GM12878 (cell line): ENCODE results near the gene SLC34A3. TPM values are rescaled to one million over a fixed set of nuclear protein-coding genes. Genes with fewer than 3 reads are reported as not detected.
A peak's percentile ranks its signal among the peaks of the same experiment; 100 is the strongest.

ENCODE experiments used
- BCL11A ChIP-seq: IDR thresholded peaks from 2 replicates; pipeline ENCODE4 v1.6.1; 2011; ENCODE audit warnings: low read depth, low read length
- BHLHE40 ChIP-seq, 2 experiments: fragments of 450-650 bp in 1 of 2; IDR thresholded peaks; 2 replicates each; pipeline ENCODE4 v1.6.1; 2011 to 2017; ENCODE audit warnings: low read depth in 2 of 2, borderline replicate concordance in 1 of 2, improper control_type of control experiment in 1 of 2, low read length in 1 of 2, mild to moderate bottlenecking in 1 of 2
- CTCF ChIP-seq, 3 experiments: IDR thresholded peaks in 2 of 3; conservative IDR thresholded peaks in 1 of 3; 2 replicates each; pipeline ENCODE4 v1.5.1; 2011; ENCODE audit warnings: low read depth in 3 of 3, low read length in 3 of 3, mild to moderate bottlenecking in 3 of 3, control low read depth in 2 of 3, moderate library complexity in 2 of 3, inconsistent platforms in 1 of 3, mixed read lengths in 1 of 3; ENCODE audit not compliant: control insufficient read depth in 2 of 3, insufficient read depth in 1 of 3; ENCODE audit errors: extremely low read depth in 1 of 3
- EGR1 ChIP-seq, 2 experiments: IDR thresholded peaks; 1 replicate in 1 of 2; 2 replicates in 1 of 2; pipeline ENCODE4 v1.6.1; 2011 to 2012; ENCODE audit warnings: low read depth in 2 of 2, low read length in 2 of 2, borderline replicate concordance in 1 of 2, mild to moderate bottlenecking in 1 of 2, moderate library complexity in 1 of 2
- EP300 ChIP-seq, 2 experiments: fragments of 150-350 bp in 1 of 2; IDR thresholded peaks; 2 replicates each; pipeline ENCODE4 v1.6.1; 2011 to 2012; ENCODE audit warnings: low read depth in 2 of 2, low read length in 2 of 2, borderline replicate concordance in 1 of 2, improper control_type of control experiment in 1 of 2, inconsistent platforms in 1 of 2; ENCODE audit not compliant: control insufficient read depth in 1 of 2
- ETV6 ChIP-seq, 2 experiments: fragments of 450-650 bp in 1 of 2; IDR thresholded peaks in 1 of 2; conservative IDR thresholded peaks in 1 of 2; 2 replicates each; pipeline ENCODE4 v1.6.1; 2014; ENCODE audit warnings: antibody characterized with exemption in 1 of 2, borderline replicate concordance in 1 of 2, low read depth in 1 of 2, mild to moderate bottlenecking in 1 of 2, moderate library complexity in 1 of 2
- EZH2 ChIP-seq: IDR thresholded peaks from 2 replicates; pipeline ENCODE4 v1.6.1; 2012; ENCODE audit warnings: low read depth, mild to moderate bottlenecking, control low read depth, inconsistent platforms, low read length, borderline replicate concordance; ENCODE audit not compliant: control insufficient read depth
- JUNB ChIP-seq: IDR thresholded peaks from 2 replicates; pipeline ENCODE4 v1.6.1; 2016; ENCODE audit warnings: antibody characterized with exemption, mild to moderate bottlenecking
- KAT2A ChIP-seq: conservative IDR thresholded peaks from 2 replicates; pipeline ENCODE4 v1.6.1; 2011; ENCODE audit warnings: low read depth, low read length; ENCODE audit not compliant: control insufficient read depth
- KDM1A ChIP-seq: fragments of 200-600 bp; sonication (generic); IDR thresholded peaks from 2 replicates; pipeline ENCODE4 v1.6.1; 2016; ENCODE audit warnings: borderline replicate concordance
- MXI1 ChIP-seq: fragments of 150-350 bp; IDR thresholded peaks from 2 replicates; pipeline ENCODE4 v1.6.1; 2011; ENCODE audit warnings: low read depth, mild to moderate bottlenecking, inconsistent platforms, low read length, improper control_type of control experiment
- NFYB ChIP-seq: IDR thresholded peaks from 2 replicates; pipeline ENCODE4 v1.6.1; 2011; ENCODE audit warnings: low read depth, mild to moderate bottlenecking, low read length, improper control_type of control experiment, moderate library complexity; ENCODE audit not compliant: insufficient read depth
- PML ChIP-seq: IDR thresholded peaks from 2 replicates; pipeline ENCODE4 v1.6.1; 2012; ENCODE audit warnings: low read length, inconsistent platforms
- RBBP5 ChIP-seq: fragments of 200-600 bp; sonication (generic); conservative IDR thresholded peaks from 2 replicates; pipeline ENCODE4 v1.6.1; 2016
- SKIL ChIP-seq: fragments of 450-650 bp; IDR thresholded peaks from 2 replicates; pipeline ENCODE4 v1.6.1; 2017; ENCODE audit warnings: mild to moderate bottlenecking, low read depth, inconsistent platforms; ENCODE audit not compliant: poor library complexity, severe bottlenecking
- SMARCA5 ChIP-seq: fragments of 450-650 bp; IDR thresholded peaks from 2 replicates; pipeline ENCODE4 v1.6.1; 2017; ENCODE audit warnings: mild to moderate bottlenecking
- TCF7 ChIP-seq: IDR thresholded peaks from 2 replicates; pipeline ENCODE4 v1.6.1; 2014; ENCODE audit warnings: antibody characterized with exemption, borderline replicate concordance
- WRNIP1 ChIP-seq: IDR thresholded peaks from 2 replicates; pipeline ENCODE4 v1.6.1; 2011; ENCODE audit warnings: low read depth, low read length, improper control_type of control experiment, borderline replicate concordance
- YY1 ChIP-seq: IDR thresholded peaks from 2 replicates; pipeline ENCODE4 v1.6.1; 2011; ENCODE audit warnings: low read depth, mild to moderate bottlenecking, low read length
- ZNF24 ChIP-seq: fragments of 450-650 bp; IDR thresholded peaks from 2 replicates; pipeline ENCODE4 v1.6.1; 2017; ENCODE audit warnings: antibody characterized with exemption, mild to moderate bottlenecking
- ZSCAN29 ChIP-seq: fragments of 450-650 bp; IDR thresholded peaks from 2 replicates; pipeline ENCODE4 v1.6.1; 2017; ENCODE audit warnings: mild to moderate bottlenecking, moderate library complexity
- polyA plus RNA-seq, 11 experiments: library from polyadenylated mRNA; depleted of rRNA in 4 of 11; unstranded in 6 of 11; stranded (reverse) in 5 of 11; fragments of >200 nt; fragmentation: Nextera tagmentation in 4 of 11; fragmentation: Illumina TruSeq in 1 of 11; extraction: Ambion mirVana in 4 of 11; extraction: Trizol in 1 of 11; gene quantifications; 1 replicate in 1 of 11; 2 replicates in 10 of 11; pipeline versions ENCODE4 v1.2.1 to v1.2.3, GENCODE V29; 2011 to 2016; ENCODE audit warnings: inconsistent platforms in 2 of 11, missing spikeins in 2 of 11, low read depth in 1 of 11
- total RNA-seq, 4 experiments: library from RNA; depleted of rRNA in 3 of 4; stranded (reverse); fragments of >200 nt in 3 of 4; fragmentation: Illumina TruSeq in 1 of 4; extraction: Trizol in 1 of 4; gene quantifications; 2 replicates each; pipeline versions ENCODE4 v1.2.1 to v1.2.3, GENCODE V29; 2013 to 2021
- TF ChIP-seq, protein P1 (sequence below): fragments of 450-650 bp; formaldehyde crosslinking; IDR thresholded peaks from 2 replicates; pipeline ENCODE4 v1.4.0; 2022; ENCODE audit warnings: mild to moderate bottlenecking, moderate library complexity

Gene SLC34A3
- total and polyA plus RNA-seq, 10 of the 15 experiments (the other 5 are each of a cell fraction or from before 2014, with no cell fraction given) = not detected

DNA sequence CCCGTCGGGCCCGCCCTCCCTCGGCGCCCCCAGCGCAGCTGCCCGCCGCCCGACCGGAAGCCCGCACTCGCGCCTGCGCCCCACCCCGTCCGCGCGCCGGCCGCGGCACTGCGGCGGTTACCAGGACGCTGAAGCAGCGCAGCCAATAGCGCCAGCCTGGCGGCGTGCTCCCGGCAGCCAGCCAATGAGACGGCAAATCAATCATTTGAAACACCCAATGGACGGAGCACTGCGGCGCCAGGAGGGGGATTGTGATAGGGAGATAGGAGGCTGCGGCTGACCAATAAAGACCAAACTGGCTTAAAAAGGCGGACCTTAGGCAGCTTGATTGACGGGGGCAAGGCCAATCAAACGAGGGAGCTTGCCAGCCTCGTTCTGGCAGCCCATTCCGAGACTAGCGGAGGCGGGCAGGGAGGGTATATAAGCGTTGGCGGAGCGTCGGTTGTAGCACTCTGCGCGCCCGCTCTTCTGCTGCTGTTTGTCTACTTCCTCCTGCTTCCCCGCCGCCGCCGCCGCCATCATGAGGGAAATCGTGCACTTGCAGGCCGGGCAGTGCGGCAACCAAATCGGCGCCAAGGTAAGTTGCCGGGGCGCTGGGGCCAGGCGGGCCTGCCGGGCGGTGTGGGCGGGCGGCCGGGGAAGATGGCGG is 10.3 kb downstream of the SLC34A3 start, which contains the start of gene TUBB4B (continued):
- TF ChIP-seq ZNF24 (peak; percentile 39; the same call in 1 of the 2 replicates), JUNB (no peak), YY1 (peak; percentile 95), BHLHE40 (IDR thresholded peaks at IDR 0.05; ENCODE audit: borderline replicate concordance in 1 of 2, low read depth in 2 of 2, low read length in 1 of 2) (peak in 1 of 2 experiments; percentile 49; a peak in 2 of 4 replicates), SMARCA5 (peak; percentile 95), NFYB (peak; percentile 99), BCL11A (no peak), WRNIP1 (no peak), ETV6 (conservative IDR thresholded peaks at IDR 0.05 in 1 of 2, IDR thresholded peaks at IDR 0.05 in 1 of 2; ENCODE audit: borderline replicate concordance in 1 of 2, low read depth in 1 of 2) (no peak), ZSCAN29 (peak; percentile 59; the same call in 1 of the 2 replicates), MXI1 (peak; percentile 52; the same call in 1 of the 2 replicates), CTCF (IDR thresholded peaks at IDR 0.05 in 2 of 3, conservative IDR thresholded peaks at IDR 0.05 in 1 of 3; ENCODE audit: control insufficient read depth in 2 of 3, extremely low read depth in 1 of 3, insufficient read depth in 1 of 3, low read depth in 3 of 3, low read length in 3 of 3) (no peak), EGR1 (IDR thresholded peaks at IDR 0.05; ENCODE audit: borderline replicate concordance in 1 of 2, low read depth in 2 of 2, low read length in 2 of 2) (peak in 1 of 2 experiments; percentile 73; a peak in 2 of 3 replicates), PML (no peak), EZH2 (no peak), EP300 (IDR thresholded peaks at IDR 0.05; ENCODE audit: borderline replicate concordance in 1 of 2, control insufficient read depth in 1 of 2, low read depth in 2 of 2, low read length in 2 of 2) (peak in 1 of 2 experiments; percentile 39; a peak in 2 of 4 replicates), RBBP5 (no peak), TCF7 (no peak), KDM1A (no peak), SKIL (peak; percentile 85), KAT2A (no peak)
- TF ChIP-seq, protein P1, sequence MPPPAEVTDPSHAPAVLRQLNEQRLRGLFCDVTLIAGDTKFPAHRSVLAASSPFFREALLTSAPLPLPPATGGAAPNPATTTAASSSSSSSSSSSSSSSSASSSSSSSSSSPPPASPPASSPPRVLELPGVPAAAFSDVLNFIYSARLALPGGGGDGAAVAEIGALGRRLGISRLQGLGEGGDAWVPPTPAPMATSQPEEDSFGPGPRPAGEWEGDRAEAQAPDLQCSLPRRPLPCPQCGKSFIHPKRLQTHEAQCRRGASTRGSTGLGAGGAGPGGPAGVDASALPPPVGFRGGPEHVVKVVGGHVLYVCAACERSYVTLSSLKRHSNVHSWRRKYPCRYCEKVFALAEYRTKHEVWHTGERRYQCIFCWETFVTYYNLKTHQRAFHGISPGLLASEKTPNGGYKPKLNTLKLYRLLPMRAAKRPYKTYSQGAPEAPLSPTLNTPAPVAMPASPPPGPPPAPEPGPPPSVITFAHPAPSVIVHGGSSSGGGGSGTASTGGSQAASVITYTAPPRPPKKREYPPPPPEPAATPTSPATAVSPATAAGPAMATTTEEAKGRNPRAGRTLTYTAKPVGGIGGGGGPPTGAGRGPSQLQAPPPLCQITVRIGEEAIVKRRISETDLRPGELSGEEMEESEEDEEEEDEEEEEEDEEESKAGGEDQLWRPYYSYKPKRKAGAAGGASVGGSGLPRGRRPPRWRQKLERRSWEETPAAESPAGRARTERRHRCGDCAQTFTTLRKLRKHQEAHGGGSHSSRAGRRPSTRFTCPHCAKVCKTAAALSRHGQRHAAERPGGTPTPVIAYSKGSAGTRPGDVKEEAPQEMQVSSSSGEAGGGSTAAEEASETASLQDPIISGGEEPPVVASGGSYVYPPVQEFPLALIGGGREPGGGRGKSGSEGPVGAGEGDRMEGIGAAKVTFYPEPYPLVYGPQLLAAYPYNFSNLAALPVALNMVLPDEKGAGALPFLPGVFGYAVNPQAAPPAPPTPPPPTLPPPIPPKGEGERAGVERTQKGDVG (CRISPR knock-in tag) = no peak
